Smooth muscle cell (in vitro differentiated cells): ENCODE data around the gene SHB. TPM values are rescaled to one million over a fixed set of nuclear protein-coding genes. Genes with fewer than 3 reads are reported as not detected.

Source experiments
- DNase-seq: peaks from one replicate; lab custom pipeline; 2025; ENCODE audit not compliant: unreplicated experiment; lab: John Stamatoyannopoulos, UW
- H2AFZ ChIP-seq: fragments of 200-600 bp; sonication (generic); 2 replicates; pipeline ENCODE4 v1.6.0; 2016; ENCODE audit warnings: antibody characterized with exemption, low read depth, mild to moderate bottlenecking
- H3F3A ChIP-seq: fragments of 200-600 bp; sonication (generic); 2 replicates; pipeline ENCODE4 v1.6.0; 2017; ENCODE audit warnings: antibody characterized with exemption, low read depth
- H3K27ac ChIP-seq: fragments of 200-600 bp; sonication (generic); 2 replicates; pipeline ENCODE4 v1.5.1; 2016; ENCODE audit warnings: low read depth, mild to moderate bottlenecking
- H3K27me3 ChIP-seq: fragments of 200-600 bp; sonication (generic); 2 replicates; pipeline ENCODE4 v1.6.1; 2016; ENCODE audit warnings: low read depth, mild to moderate bottlenecking
- H3K36me3 ChIP-seq: fragments of 200-600 bp; sonication (generic); 2 replicates; pipeline ENCODE4 v1.5.1; 2016; ENCODE audit warnings: low read depth
- H3K4me1 ChIP-seq: fragments of 200-600 bp; sonication (generic); 2 replicates; pipeline ENCODE4 v1.5.1; 2016; ENCODE audit warnings: low read depth
- H3K4me2 ChIP-seq: fragments of 200-600 bp; sonication (generic); 2 replicates; pipeline ENCODE4 v1.6.0; 2016; ENCODE audit warnings: mild to moderate bottlenecking
- H3K4me3 ChIP-seq: fragments of 200-600 bp; sonication (generic); 2 replicates; pipeline ENCODE4 v1.5.1; 2016; ENCODE audit warnings: mild to moderate bottlenecking
- H3K79me2 ChIP-seq: fragments of 200-600 bp; sonication (generic); 2 replicates; pipeline ENCODE4 v1.6.0; 2016; ENCODE audit warnings: low read depth, mild to moderate bottlenecking
- H3K9ac ChIP-seq: fragments of 200-600 bp; sonication (generic); 2 replicates; pipeline ENCODE4 v1.6.0; 2016; ENCODE audit warnings: low read depth
- H3K9me3 ChIP-seq: fragments of 200-600 bp; sonication (generic); replicated peaks from 2 replicates; pipeline ENCODE4 v1.5.1; 2016; ENCODE audit warnings: low read depth
- H4K20me1 ChIP-seq: fragments of 200-600 bp; sonication (generic); 2 replicates; pipeline ENCODE4 v1.6.0; 2016; ENCODE audit warnings: low read depth
- CTCF ChIP-seq: fragments of 200-600 bp; sonication (generic); IDR thresholded peaks from 2 replicates; pipeline ENCODE4 v1.5.1; 2017; ENCODE audit warnings: borderline replicate concordance, mild to moderate bottlenecking, antibody characterized with exemption; ENCODE audit not compliant: insufficient read depth, poor library complexity, severe bottlenecking
- WGBS: methylation state at CpG from one replicate; pipeline ENCODE4 v1.1.7; 2016; ENCODE audit warnings: low lambda C conversion rate; 5-methylcytosine and 5-hydroxymethylcytosine counted together
- polyA plus RNA-seq: library from polyadenylated mRNA; unstranded; fragments of >200 nt; fragmentation: Nextera tagmentation; extraction: Ambion mirVana; gene quantifications from 2 replicates; pipeline ENCODE4 v1.2.1, GENCODE V29; 2016
- total RNA-seq: library from RNA; depleted of rRNA; stranded (reverse); fragments of >200 nt; gene quantifications from 2 replicates; pipeline ENCODE4 v1.2.3, GENCODE V29; 2014

SHB gene
- total and polyA plus RNA-seq, 2 experiments from 2014 or later: 16.4 to 32.4 TPM

DNA sequence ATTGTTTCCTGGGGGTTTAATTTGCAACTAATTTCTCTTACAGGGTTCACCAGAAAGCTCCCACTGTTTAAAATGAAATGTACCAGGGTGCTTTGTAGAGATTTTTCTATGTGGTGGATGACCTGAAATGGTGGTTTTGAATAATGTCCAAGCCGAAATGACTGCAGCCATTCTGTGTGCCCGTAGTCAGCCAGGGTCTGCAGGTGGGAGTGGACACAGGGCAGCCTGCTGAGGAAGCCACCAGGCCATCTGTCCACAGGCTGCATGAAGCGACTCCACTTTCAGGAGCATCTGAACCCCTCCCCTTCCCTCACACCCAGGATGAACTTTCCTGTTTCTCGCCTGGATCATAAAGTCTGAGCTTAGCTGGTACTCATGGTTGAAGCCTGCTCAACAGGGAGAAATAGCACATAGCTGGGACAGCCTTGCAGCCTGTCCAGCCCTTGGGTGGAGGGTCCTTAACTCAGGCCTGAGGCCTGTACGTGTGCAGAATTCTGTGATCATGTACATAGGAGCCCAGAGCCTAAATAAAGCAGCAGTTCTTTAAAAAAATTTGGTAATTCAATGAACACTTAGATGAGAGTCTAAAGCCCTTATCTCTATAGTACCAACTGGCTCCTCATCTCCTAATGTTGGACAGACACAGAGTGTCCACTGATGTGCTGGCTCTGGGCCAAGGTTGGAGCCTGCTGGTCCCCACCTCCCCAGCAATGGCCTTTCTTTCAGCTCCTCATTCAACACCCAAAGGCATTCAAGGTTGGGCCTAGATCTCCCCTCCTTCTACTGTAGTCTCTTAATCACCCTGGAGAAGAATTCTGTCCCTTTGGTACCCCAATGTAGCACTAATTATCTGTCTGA is 72.8 kb downstream of the SHB start:
- H3K4me3 ChIP-seq: no peak overlapping the region
- H3K79me2 ChIP-seq: peaks cover 56% of the 10 kb centered on the region
- 91% methylated on average over 5 of the region's 5 CpGs for WGBS
- no peak overlapping the region for H3K9ac ChIP-seq
- DNase-seq: no peak
- no peaks in the 10 kb centered on the region for H3K36me3 ChIP-seq
- H3K4me1 ChIP-seq: peaks cover 34% of the 10 kb centered on the region
- no peaks in the 10 kb centered on the region for H3K27me3 ChIP-seq
- H4K20me1 ChIP-seq: peaks cover 58% of the 10 kb centered on the region
- no peaks in the 10 kb centered on the region for H3K9me3 ChIP-seq
- H3K4me2 ChIP-seq: no peak overlapping the region
- no peak overlapping the region for H2AFZ ChIP-seq
- peak overlapping the region; percentile 94 for H3K27ac ChIP-seq
- H3F3A ChIP-seq: peaks cover 26% of the 10 kb centered on the region
- TF ChIP-seq CTCF: no peak

- Histone ChIP-seq H3K27ac (peak overlapping the region; percentile 94), H3K4me1 (peaks cover 30% of the 10 kb centered on the region), H3K27me3 (no peaks in the 10 kb centered on the region), H3K79me2 (peaks cover 64% of the 10 kb centered on the region), H3K9me3 (no peaks in the 10 kb centered on the region), H3K4me2 (peak overlapping the region; percentile 72), H3K9ac (no peak overlapping the region), H3K4me3 (no peak overlapping the region), H3F3A (peaks cover 26% of the 10 kb centered on the region), H2AFZ (no peak overlapping the region), H3K36me3 (no peaks in the 10 kb centered on the region), H4K20me1 (peaks cover 61% of the 10 kb centered on the region)
- no peak for DNase-seq
- 68% methylated on average over 6 of the region's 6 CpGs for WGBS
- TF ChIP-seq CTCF: no peak
Observed at GRCh38 chr9:37995348-37995737, 73.7 kb downstream of the SHB start.

DNA sequence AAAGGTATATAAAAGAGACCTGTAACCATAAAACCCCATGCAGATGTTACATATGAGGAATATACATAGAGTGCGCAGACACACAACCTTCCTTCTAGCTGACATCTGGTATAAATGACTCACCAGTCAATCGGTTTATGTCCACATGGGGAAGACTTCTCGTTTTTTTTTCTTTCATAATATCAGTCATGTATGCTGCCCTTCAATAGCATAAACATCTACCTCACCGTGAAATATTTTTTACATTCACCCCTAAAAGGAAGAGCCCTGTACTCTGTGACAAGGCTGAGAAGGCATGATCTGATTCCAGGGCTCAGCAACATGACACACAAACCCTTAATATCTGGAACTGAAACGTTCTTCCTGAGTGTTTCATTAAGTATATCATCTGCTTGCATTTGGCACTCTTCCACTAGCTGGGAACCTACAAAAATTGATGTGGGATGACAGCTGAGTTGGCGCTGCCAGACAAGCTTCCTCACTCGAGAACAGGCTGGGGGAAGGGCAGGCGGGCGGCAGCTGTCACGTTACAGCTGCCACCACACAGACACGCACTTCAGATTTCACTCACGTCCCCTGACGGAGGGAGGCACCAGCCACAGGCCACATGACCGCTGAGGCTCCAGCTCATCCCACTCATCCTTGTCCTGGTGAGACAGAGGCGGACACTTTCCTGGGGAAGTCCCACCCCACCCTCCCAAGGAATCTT is 74.2 kb downstream of the SHB start:
- DNase-seq: peak; percentile 42
- Histone ChIP-seq H3K79me2 (peaks cover 70% of the 10 kb centered on the region), H3K36me3 (no peaks in the 10 kb centered on the region), H2AFZ (no peak overlapping the region), H3K4me2 (peak overlapping the region; percentile 72), H3K4me3 (no peak overlapping the region), H3K9me3 (no peaks in the 10 kb centered on the region), H4K20me1 (peaks cover 61% of the 10 kb centered on the region), H3K27me3 (no peaks in the 10 kb centered on the region), H3K4me1 (peaks cover 30% of the 10 kb centered on the region), H3F3A (peaks cover 26% of the 10 kb centered on the region), H3K9ac (peak overlapping the region; percentile 83), H3K27ac (peak overlapping the region; percentile 94)
- 28% methylated on average over 15 of the region's 15 CpGs for WGBS
- no peak for TF ChIP-seq CTCF
